WTC11 (cell line): ENCODE results near the gene NLGN4X. TPM values are rescaled to one million over a fixed set of nuclear protein-coding genes. Genes with fewer than 3 reads are reported as not detected.

Experiments
- ATAC-seq: fragments of 200-7000 bp; cut with Tn5 transposase; 2 replicates; pipeline ENCODE4 v1.10.0; 2021; ENCODE audit warnings: mild to moderate bottlenecking, moderate library complexity
- CTCF ChIA-PET: fragments of 300-600 bp; sonication (Branson Sonifier 250); formaldehyde crosslinking; loops from one replicate; lab custom pipeline; 2021; ENCODE audit warnings: antibody characterized with exemption; lab: Charles Lee
- POLR2A ChIA-PET: fragments of 350-600 bp; sonication (Branson Sonifier 250); formaldehyde crosslinking; loops from one replicate; lab custom pipeline; 2021; ENCODE audit warnings: antibody characterized with exemption; lab: Charles Lee
- DNase-seq: peaks from one replicate; pipeline ENCODE4 v3.0.0; 2021; ENCODE audit warnings: low spot score
- H3K27ac Mint-ChIP-seq: 2 replicates; pipeline ENCODE4 v1.8.0; 2021; ENCODE audit warnings: mixed read lengths
- H3K27me3 Mint-ChIP-seq: 2 replicates; pipeline ENCODE4 v1.8.0; 2021; ENCODE audit warnings: low read depth, mild to moderate bottlenecking, moderate library complexity, mixed read lengths
- H3K36me3 Mint-ChIP-seq: 2 replicates; pipeline ENCODE4 v1.8.0; 2021; ENCODE audit warnings: mixed read lengths
- H3K4me1 Mint-ChIP-seq: 2 replicates; pipeline ENCODE4 v1.8.0; 2022; ENCODE audit warnings: mixed read lengths
- H3K4me3 Mint-ChIP-seq: 2 replicates; pipeline ENCODE4 v1.8.0; 2021; ENCODE audit warnings: mild to moderate bottlenecking, moderate library complexity, mixed read lengths
- H3K9me3 Mint-ChIP-seq: 2 replicates; pipeline ENCODE4 v1.8.0; 2021; ENCODE audit warnings: mixed read lengths
- AFF4 ChIP-seq: sonication (generic); formaldehyde crosslinking; IDR thresholded peaks from 2 replicates; pipeline ENCODE4 v1.8.1; 2023; ENCODE audit warnings: mild to moderate bottlenecking, missing genetic modification reagents, borderline replicate concordance
- HMGXB4 ChIP-seq: sonication (generic); formaldehyde crosslinking; IDR thresholded peaks from 2 replicates; pipeline ENCODE4 v1.8.1; 2023; ENCODE audit warnings: mild to moderate bottlenecking, moderate library complexity, missing genetic modification reagents
- MXD4 ChIP-seq: fragments of 250-450 bp; sonication (Bioruptor Pico); IDR thresholded peaks from 2 replicates; pipeline ENCODE4 v1.8.0; 2021; ENCODE audit warnings: mild to moderate bottlenecking, moderate library complexity, borderline replicate concordance
- OVOL2 ChIP-seq: fragments of 250-450 bp; sonication (Bioruptor Pico); IDR thresholded peaks from 2 replicates; pipeline ENCODE4 v1.9.0; 2021; ENCODE audit warnings: mild to moderate bottlenecking, borderline replicate concordance
- PRDM15 ChIP-seq: sonication (generic); formaldehyde crosslinking; IDR thresholded peaks from 2 replicates; pipeline ENCODE4 v1.8.0; 2022; ENCODE audit warnings: missing genetic modification reagents
- TP53 ChIP-seq: sonication (generic); formaldehyde crosslinking; IDR thresholded peaks from 2 replicates; pipeline ENCODE4 v1.8.1; 2023; ENCODE audit warnings: mild to moderate bottlenecking, missing genetic modification reagents
- ZNF425 ChIP-seq: fragments of 250-450 bp; sonication (Bioruptor Pico); conservative IDR thresholded peaks from 2 replicates; pipeline ENCODE4 v1.9.0; 2021; ENCODE audit warnings: mild to moderate bottlenecking
- total RNA-seq: library from RNA; stranded (reverse); gene quantifications from 3 replicates; pipeline ENCODE4 v1.2.3, GENCODE V29; 2021
- TF ChIP-seq, protein P1 (sequence below): sonication (generic); formaldehyde crosslinking; IDR thresholded peaks from 2 replicates; pipeline ENCODE4 v1.8.1; 2022; ENCODE audit warnings: mild to moderate bottlenecking, missing genetic modification reagents, moderate library complexity, borderline replicate concordance

Gene NLGN4X
- total RNA-seq, 1 experiment from 2014 or later: 53.8 TPM

DNA sequence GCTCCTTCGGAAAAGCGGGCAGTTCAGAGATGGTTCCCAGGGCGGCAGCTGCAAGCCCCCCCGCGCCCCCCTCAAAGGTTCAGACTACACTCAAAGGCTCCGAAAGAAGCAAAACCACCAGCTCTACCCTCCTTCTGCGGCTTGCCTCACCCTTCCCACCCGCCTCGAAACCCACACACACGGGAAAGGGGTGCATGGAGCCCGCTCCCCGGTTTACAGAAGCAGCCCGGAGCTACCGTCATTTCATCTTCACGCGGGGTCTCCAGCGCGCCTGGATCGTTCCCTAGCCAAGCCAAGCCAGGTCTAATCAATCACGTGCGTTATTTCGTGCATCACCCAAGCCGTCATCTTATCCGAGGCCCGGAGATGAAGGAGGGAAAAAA lies 1.2 kb downstream of the NLGN4X start (continued):
- TF ChIP-seq, protein P1, sequence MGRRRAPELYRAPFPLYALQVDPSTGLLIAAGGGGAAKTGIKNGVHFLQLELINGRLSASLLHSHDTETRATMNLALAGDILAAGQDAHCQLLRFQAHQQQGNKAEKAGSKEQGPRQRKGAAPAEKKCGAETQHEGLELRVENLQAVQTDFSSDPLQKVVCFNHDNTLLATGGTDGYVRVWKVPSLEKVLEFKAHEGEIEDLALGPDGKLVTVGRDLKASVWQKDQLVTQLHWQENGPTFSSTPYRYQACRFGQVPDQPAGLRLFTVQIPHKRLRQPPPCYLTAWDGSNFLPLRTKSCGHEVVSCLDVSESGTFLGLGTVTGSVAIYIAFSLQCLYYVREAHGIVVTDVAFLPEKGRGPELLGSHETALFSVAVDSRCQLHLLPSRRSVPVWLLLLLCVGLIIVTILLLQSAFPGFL (CRISPR knock-in tag): no peak
- no peak for TF ChIP-seq MXD4
- TF ChIP-seq, all 79 proteins: peak for 0

- TF ChIP-seq PRDM15 (CRISPR knock-in tag) (peak; percentile 92), OVOL2 (CRISPR knock-in tag) (no peak), ZNF425 (CRISPR knock-in tag) (no peak)
- TF ChIP-seq, all 79 proteins: peak for 1
- no peaks in the 10 kb centered on the region; the same call in 1 of the 2 replicates for H3K36me3 Mint-ChIP-seq
- H3K27me3 Mint-ChIP-seq: peaks cover 2% of the 10 kb centered on the region; the same call in 1 of the 2 replicates
- H3K9me3 Mint-ChIP-seq: no peaks in the 10 kb centered on the region
- ATAC-seq: peak; percentile 31
- H3K27ac Mint-ChIP-seq: no peak overlapping the region
- H3K4me1 Mint-ChIP-seq: peaks cover 38% of the 10 kb centered on the region
- DNase-seq: peak; percentile 17
- ChIA-PET POLR2A (no interaction called here), CTCF (no interaction called here)
- H3K4me3 Mint-ChIP-seq: peak overlapping the region; percentile 92
These were observed 1.8 kb downstream of the NLGN4X start for GRCh38 chrX:6226596-6227452.

DNA sequence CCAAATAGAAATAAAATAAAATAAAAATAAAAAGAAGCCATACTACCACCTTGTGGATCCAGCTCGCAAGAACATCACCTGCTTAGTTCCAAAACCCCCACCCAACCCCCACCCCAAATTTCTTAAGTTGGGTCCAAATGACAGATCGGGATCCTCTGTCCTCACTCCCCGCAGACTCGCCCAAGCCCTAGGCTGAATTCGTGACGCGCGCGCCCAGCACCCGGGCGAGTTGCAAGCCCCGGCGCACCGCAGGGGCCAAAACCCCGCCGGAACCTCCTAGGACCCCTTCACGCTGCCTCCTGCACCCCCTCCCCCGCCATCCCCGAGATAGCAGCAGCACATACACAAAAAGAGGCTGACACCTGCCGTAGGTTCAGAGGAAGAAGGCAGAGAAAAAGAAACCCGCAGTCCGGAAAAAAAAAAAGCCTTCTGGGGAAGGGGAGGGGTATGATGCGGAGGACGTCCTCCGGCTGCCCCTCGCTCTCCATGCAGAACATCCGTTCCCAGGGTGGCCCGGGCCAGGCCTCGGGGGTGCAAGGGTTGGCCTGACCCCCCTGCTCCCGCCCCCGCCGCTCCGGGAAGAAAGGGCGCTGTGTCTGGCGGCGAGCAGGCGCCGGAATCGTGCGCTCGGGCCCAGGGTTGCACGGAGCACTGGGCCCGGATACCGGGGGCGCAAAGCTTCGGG lies 2.6 kb downstream of the NLGN4X start:
- POLR2A ChIA-PET: interaction anchor here (0.6 kb wide), 1 partner anchor 609 kb away, joined by 3 read pairs; no protein-coding TSS in a partner anchor
- peaks cover 2% of the 10 kb centered on the region; the same call in 1 of the 2 replicates for H3K27me3 Mint-ChIP-seq
- peaks cover 43% of the 10 kb centered on the region for H3K4me1 Mint-ChIP-seq
- peak overlapping the region; percentile 92 for H3K4me3 Mint-ChIP-seq
- peak; percentile 20 for ATAC-seq
- TF ChIP-seq HMGXB4 (CRISPR knock-in tag) (peak; percentile 50; the same call in 1 of the 2 replicates), AFF4 (CRISPR knock-in tag) (no peak), TP53 (CRISPR knock-in tag) (0 out of 2 replicates have a peak, but pooled peaks have one; percentile 1)
- TF ChIP-seq, all 79 proteins: peak for 2
- Mint-ChIP-seq H3K9me3 (no peaks in the 10 kb centered on the region), H3K27ac (peak overlapping the region; percentile 23; the same call in 1 of the 2 replicates), H3K36me3 (no peaks in the 10 kb centered on the region; the same call in 1 of the 2 replicates)
- CTCF ChIA-PET: interaction anchor here (0.6 to 1.4 kb wide), 4 partner anchors 10 to 1941 kb away, joined by 3 to 7 read pairs (median 4); no protein-coding TSS in a partner anchor
- peak; percentile 45 for DNase-seq
